ENCODE measurements around the gene PCNX2.

- TF ChIP-seq TAF1 (IDR thresholded peaks at IDR 0.05; ENCODE audit: borderline replicate concordance, insufficient read depth, low read length) = no peak
- TF ChIP-seq REST (IDR thresholded peaks at IDR 0.05; ENCODE audit: insufficient read depth in 1 of 2, low read depth in 2 of 2, low read length in 2 of 2) = no peak
Observed at GRCh38 chr1:232958067-232958466, 337.5 kb downstream of the PCNX2 start.

Data from PFSK-1 (cell line).